ENCODE results near the gene TPGS1. TPM values are rescaled to one million over a fixed set of nuclear protein-coding genes. Genes with fewer than 3 reads are reported as not detected.

The TPGS1 gene
- total RNA-seq, 1 donor from 2014 or later = 20.3 TPM

DNA sequence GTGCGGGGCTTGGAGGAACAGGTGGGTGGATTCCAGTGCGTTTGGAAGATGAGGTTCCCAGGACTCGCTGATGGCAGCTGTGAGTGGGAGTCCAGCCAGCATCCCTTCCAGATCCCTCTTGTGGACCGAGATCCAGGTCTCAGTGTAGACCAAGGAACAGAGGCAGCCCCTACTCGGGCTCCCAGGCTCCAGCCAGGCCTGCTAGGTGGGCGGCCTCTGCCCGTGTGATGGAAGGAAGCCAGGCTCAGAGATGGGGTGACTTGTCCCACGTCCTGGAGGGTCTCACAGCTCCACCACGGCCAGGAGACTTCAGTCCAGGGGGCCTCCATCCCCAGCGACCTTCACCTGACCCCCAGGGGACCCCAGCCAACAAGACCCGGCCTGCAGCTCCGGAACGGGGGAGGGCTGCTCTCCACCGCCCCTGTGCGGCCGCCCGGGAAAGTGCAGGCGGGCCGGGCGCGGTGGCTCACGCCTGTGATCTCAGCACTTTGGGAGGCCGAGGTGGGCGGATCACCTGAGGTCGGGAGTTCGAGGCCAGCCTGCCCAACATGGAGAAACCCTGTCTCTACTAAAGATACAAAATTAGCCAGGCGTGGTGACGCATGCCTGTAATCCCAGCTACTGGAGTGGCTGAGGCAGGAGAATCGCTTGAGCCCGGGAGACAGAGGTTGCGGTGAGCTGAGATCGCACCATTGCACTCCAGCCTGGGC is 11.7 kb upstream of the TPGS1 start:
- DNase-seq (ENCODE audit: low spot score) = no peak

DNA sequence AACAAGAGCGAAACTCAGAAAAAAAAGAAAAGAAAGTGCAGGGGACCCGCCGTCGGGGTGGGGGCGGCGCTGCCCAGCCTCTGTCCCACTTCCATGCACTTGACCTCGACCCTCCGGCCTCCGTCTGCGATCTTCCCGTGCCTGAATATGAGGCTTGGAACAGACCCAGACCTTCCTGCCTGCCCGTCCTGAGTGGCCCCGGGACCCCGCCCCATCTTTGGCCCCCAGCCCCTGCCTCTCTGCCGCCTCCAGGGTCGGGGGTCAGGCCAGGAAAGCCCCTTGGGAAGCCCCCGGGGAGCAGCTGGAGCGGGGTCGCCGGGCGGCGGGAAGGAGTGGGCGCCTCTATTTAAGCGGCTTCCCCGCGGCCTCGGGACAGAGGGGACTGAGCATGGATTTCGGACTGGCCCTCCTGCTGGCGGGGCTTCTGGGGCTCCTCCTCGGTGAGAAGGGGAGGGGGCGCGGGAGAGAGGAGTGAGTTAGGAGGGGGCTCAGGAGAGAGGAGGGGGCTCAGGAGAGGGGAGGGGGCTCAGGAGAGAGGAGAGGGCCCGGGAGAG is 11.1 kb upstream of the TPGS1 start, which contains the start of gene MADCAM1:
MADCAM1 (plus strand) TSS at position 375 of the 554 bp plus-strand sequence; CDS start at position 389, 14 bp downstream.
- DNase-seq (ENCODE audit: low spot score) = no peak

GRCh38 chr19:496986-497385 is 10.3 kb upstream of the TPGS1 start:
- no peak for DNase-seq (ENCODE audit: low spot score)

GRCh38 chr19:497491-497868 is 9.8 kb upstream of the TPGS1 start:
- DNase-seq (ENCODE audit: low spot score) = no peak

DNA sequence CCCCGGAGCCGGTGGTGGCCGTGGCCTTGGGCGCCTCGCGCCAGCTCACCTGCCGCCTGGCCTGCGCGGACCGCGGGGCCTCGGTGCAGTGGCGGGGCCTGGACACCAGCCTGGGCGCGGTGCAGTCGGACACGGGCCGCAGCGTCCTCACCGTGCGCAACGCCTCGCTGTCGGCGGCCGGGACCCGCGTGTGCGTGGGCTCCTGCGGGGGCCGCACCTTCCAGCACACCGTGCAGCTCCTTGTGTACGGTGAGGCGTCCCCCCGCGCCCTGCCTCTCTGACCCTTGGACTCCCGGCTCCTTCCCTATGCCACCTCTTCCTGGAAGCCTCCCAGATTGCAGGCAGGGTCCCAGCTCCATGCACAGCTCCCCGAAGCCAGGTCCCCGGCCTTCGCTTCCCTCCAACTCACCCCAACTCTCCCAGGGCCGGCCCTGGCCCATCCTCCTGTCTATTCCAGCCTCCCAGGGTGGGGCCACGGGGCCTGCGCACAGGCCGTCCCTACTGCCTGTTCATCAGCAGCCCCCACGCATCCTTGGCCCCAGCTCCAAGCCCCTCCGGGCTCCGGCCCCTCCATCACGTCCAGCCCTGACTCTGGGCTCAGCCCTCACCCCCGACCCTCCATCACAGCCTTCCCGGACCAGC is 9.3 kb upstream of the TPGS1 start:
- no peak for DNase-seq (ENCODE audit: low spot score)

DNA sequence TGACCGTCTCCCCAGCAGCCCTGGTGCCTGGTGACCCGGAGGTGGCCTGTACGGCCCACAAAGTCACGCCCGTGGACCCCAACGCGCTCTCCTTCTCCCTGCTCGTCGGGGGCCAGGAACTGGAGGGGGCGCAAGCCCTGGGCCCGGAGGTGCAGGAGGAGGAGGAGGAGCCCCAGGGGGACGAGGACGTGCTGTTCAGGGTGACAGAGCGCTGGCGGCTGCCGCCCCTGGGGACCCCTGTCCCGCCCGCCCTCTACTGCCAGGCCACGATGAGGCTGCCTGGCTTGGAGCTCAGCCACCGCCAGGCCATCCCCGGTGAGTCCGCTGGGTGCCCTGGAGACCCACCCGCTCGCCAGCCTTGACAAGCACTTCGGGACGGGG is 8.8 kb upstream of the TPGS1 start:
- no peak for DNase-seq (ENCODE audit: low spot score)

GRCh38 chr19:498977-499623 is 8.2 kb upstream of the TPGS1 start:
- no peak for DNase-seq (ENCODE audit: low spot score)

DNA sequence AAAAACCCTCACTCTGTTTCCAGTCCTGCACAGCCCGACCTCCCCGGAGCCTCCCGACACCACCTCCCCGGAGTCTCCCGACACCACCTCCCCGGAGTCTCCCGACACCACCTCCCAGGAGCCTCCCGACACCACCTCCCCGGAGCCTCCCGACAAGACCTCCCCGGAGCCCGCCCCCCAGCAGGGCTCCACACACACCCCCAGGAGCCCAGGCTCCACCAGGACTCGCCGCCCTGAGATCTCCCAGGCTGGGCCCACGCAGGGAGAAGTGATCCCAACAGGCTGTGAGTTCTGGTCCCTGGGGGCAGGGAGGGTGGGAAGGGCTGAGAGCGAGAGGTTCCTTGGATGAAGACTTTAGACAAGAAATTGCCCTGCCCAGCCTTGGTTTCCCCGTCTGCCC is 5.7 kb upstream of the TPGS1 start:
- no peak for DNase-seq (ENCODE audit: low spot score)

DNA sequence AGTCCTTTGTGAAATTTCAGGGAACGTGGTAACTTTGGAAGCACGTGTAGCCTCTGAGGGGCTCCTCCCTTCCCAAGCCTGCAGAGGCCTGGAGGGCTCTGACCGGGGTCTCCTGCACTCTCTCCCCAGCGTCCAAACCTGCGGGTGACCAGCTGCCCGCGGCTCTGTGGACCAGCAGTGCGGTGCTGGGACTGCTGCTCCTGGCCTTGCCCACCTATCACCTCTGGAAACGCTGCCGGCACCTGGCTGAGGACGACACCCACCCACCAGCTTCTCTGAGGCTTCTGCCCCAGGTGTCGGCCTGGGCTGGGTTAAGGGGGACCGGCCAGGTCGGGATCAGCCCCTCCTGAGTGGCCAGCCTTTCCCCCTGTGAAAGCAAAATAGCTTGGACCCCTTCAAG is 2.7 kb upstream of the TPGS1 start:
- no peak for DNase-seq (ENCODE audit: low spot score)

DNA sequence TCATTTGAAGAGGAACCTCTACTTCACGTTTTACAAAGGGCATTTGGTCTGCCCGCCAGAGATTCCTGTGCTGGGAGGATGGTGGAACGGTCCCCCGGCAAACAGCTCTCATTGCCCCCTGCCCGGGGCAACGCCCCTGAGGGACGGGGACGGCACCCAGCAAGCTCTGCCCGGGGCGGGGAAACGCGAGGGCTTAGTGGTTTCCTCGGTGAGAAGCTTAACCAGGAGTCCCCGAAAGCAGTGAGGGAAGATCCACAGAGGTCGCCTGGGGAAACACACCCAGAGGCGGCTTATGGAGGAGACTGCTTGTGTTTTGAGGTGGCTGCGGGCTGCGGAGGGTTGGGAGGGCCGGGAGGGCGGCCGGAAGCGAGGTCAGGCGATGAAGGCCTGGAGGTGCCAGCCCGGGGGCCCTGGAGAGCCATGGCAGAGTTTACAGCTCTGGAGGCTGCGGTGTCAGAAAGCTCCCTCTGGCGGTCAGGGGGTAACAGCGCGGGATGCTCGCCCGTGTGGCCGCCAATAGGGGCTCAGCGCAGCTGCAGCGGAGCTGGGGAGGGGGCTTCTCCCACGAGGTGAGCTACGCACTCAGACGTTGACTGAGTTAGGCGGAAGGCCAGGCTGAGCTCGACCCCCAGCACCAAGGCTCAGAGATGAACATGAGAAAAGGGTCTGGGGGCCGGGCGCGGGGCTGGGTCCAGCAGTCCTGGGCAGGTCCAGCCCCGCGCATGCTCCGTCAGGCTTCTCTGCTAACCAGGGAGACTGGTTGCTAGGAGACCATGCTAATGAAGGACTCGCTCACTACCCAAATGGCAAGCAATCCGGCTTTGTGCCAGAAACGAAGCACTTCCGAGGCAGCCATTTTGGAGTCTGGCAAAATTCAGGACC is 652 bp upstream of the TPGS1 start:
- DNase-seq (ENCODE audit: low spot score) = peak; percentile 98

GRCh38 chr19:508204-509150 is 1.2 kb downstream of the TPGS1 start:
- no peak for DNase-seq (ENCODE audit: low spot score)

DNA sequence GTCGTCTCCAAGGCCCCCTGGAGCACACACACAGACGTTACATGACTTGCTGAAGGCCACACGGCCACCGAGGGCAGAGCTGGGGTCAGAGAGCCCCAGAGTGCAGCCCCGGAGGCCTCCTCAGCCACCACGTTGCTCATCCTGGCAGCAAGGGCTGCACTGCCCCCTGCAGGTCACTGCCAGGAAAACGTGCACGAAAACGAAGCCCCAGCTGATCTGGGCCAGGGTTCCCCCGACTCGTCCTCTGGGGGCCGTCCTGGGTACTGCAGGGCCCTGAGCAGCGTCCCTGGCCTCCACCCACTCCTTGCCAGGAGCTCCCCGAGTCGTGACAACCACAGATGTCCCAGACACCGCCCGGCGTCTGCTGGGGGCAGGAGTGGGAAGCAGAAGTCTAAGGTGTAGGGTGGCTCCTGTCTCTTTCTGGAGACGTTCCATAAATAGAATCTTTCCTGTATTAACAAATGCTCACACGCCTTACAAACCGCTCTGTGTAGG is 3.4 kb downstream of the TPGS1 start:
- DNase-seq (ENCODE audit: low spot score) = peak; percentile 93

- no peak for DNase-seq (ENCODE audit: low spot score)
These were observed 4.0 kb downstream of the TPGS1 start for GRCh38 chr19:511101-511851.

- no peak for DNase-seq (ENCODE audit: low spot score)
These were observed 5.5 kb downstream of the TPGS1 start for GRCh38 chr19:512547-513365.

DNA sequence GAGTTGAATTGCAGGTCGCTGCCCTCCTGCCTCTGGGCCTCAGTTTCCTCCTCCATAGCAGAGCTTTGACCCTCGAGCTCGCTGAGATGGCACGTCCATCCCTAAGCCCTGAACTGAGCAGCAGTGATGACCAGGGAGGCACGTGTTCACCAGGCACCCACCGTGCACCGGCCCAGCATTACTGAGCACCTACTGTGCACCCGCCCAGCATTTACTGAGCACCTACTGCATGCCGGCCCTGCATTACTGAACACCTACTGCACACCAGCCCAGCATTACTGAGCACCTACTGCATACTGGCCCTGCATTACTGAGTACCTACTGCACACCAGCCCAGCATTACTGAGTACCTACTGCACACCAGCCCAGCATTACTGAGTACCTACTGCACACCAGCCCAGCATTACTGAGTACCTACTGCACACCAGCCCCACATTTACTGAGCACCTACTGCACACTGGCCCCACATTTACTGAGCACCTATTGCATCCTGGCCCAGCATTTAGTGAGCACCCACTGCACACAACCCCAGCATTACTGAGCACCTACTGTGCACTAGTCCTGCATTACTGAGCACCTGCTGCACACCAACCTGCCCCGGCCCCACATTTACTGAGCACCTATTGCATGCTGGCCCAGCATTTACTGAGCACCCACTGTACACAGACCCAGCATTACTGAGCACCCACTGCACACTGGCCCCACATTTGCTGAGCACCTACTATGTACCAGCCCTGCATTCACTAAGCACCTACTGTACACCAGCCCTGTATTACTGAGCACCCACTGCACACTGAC is 6.3 kb downstream of the TPGS1 start:
- DNase-seq (ENCODE audit: low spot score) = no peak

DNA sequence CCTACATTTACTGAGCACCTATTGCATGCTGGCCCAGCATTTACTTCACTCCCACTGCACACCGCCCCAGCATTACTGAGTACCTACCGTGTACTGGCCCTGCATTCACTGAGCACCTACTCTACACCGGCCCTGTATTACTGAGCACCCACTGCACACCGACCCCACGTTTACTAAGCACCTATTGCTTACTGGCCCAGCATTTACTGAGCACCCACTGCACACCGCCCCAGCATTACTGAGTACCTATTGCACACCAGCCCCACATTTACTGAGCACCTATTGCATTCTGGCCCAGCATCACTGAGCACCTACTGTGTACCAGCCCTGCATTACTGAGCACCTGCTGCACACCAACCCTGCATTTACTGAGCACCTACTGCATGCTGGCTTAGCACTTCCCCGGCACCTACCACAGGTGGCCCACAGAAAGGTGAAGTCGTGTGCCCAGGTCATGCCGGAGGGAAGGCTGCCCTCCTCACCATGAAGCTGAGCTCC is 6.9 kb downstream of the TPGS1 start:
- DNase-seq (ENCODE audit: low spot score) = no peak

Measured in mesenteric fat pad (tissue), 1 donor.